GM12891 (cell line): ENCODE data around the gene KCTD18.

Source experiments
- PAX5 ChIP-seq: IDR thresholded peaks from 2 replicates; pipeline ENCODE4 v1.6.1; 2011; ENCODE audit warnings: low read length, moderate library complexity, mild to moderate bottlenecking; ENCODE audit not compliant: insufficient read depth, severe bottlenecking
- POLR2A ChIP-seq: IDR thresholded peaks from 2 replicates; pipeline ENCODE4 v1.6.1; 2011; ENCODE audit warnings: low read depth, low read length, control low read depth
- POLR2AphosphoS5 ChIP-seq: IDR thresholded peaks from 2 replicates; pipeline ENCODE4 v1.6.1; 2011; ENCODE audit warnings: low read depth, low read length, control low read depth
- SPI1 ChIP-seq: IDR thresholded peaks from 2 replicates; pipeline ENCODE4 v1.6.1; 2011; ENCODE audit warnings: low read depth, low read length, control low read depth
- TAF1 ChIP-seq: IDR thresholded peaks from 2 replicates; pipeline ENCODE4 v1.6.1; 2011; ENCODE audit warnings: low read depth, low read length, control low read depth

- TF ChIP-seq POLR2A (no peak), TAF1 (no peak), POLR2AphosphoS5 (no peak), SPI1 (no peak), PAX5 (no peak)
These were observed 69.9 kb downstream of the KCTD18 start for GRCh38 chr2:200439981-200440380.
